Endothelial cell of umbilical vein (primary cell): ENCODE measurements around the gene PRICKLE4. TPM values are rescaled to one million over a fixed set of nuclear protein-coding genes. Genes with fewer than 3 reads are reported as not detected.

Source experiments
- BruUV-seq: library from RNA; stranded (reverse); fragments of 400-500 nt; replicated peaks from 2 replicates; lab custom pipeline; 2021; lab: Mats Ljungman, UMichigan
- CTCF ChIA-PET: fragments of 300-600, 350-600 bp; sonication (Branson Sonifier 250); formaldehyde crosslinking; loops from one replicate; lab custom pipeline; 2021; ENCODE audit warnings: antibody characterized with exemption, inconsistent platforms; lab: Charles Lee
- POLR2A ChIA-PET: fragments of 300-600, 350-600 bp; sonication (Branson Sonifier 250); formaldehyde crosslinking; loops from one replicate; lab custom pipeline; 2021; ENCODE audit warnings: antibody characterized with exemption, inconsistent platforms; lab: Charles Lee
- DNase-seq: peaks from one replicate; pipeline ENCODE4 v3.0.0-alpha.2; 2011; ENCODE audit warnings: low read depth, low spot score
- FAIRE-seq: peaks from 2 replicates; lab custom pipeline; 2011; peaks lifted over from hg19 to GRCh38; lab: Jason Lieb, UNC
- H2AFZ ChIP-seq: 2 replicates; pipeline ENCODE4 v1.6.0; 2012; ENCODE audit warnings: low read depth, low read length, control low read depth, inconsistent platforms
- H3K27ac ChIP-seq: 2 replicates; pipeline ENCODE4 v1.5.1; 2011; ENCODE audit warnings: low read depth, mild to moderate bottlenecking, control low read depth, low read length, moderate library complexity; ENCODE audit not compliant: insufficient read depth
- H3K27me3 ChIP-seq, 2 experiments: 2 replicates each; pipeline versions ENCODE4 v1.6.0 to v1.6.1; 2011; ENCODE audit warnings: low read length in 2 of 2, mixed read lengths in 1 of 2; ENCODE audit not compliant: control insufficient read depth in 2 of 2, insufficient read depth in 2 of 2
- H3K36me3 ChIP-seq, 2 experiments: 2 replicates in 1 of 2; 3 replicates in 1 of 2; pipeline ENCODE4 v1.5.1; 2011; ENCODE audit warnings: low read length in 2 of 2, mild to moderate bottlenecking in 1 of 2, moderate library complexity in 1 of 2; ENCODE audit not compliant: control insufficient read depth in 2 of 2, insufficient read depth in 2 of 2; ENCODE audit errors: extremely low read depth in 1 of 2
- H3K4me1 ChIP-seq: 3 replicates; pipeline ENCODE4 v1.5.1; 2011; ENCODE audit warnings: mild to moderate bottlenecking, low read length; ENCODE audit not compliant: control insufficient read depth, insufficient read depth; ENCODE audit errors: extremely low read depth
- H3K4me2 ChIP-seq: 2 replicates; pipeline ENCODE4 v1.6.1; 2011; ENCODE audit warnings: low read length, control low read depth, mixed read lengths; ENCODE audit not compliant: insufficient read depth
- H3K4me3 ChIP-seq, 3 experiments: fragments of 200-600 bp in 1 of 3; sonication (generic), shearing (Covaris generic) in 1 of 3; replicated peaks in 1 of 3; 2 replicates each; pipeline ENCODE4 v1.5.1; 2011 to 2016; ENCODE audit warnings: control low read depth in 3 of 3, low read length in 3 of 3, mild to moderate bottlenecking in 2 of 3, inconsistent platforms in 1 of 3, low read depth in 1 of 3, moderate library complexity in 1 of 3; ENCODE audit not compliant: insufficient read depth in 1 of 3
- H3K79me2 ChIP-seq: 2 replicates; pipeline ENCODE4 v1.6.0; 2012; ENCODE audit warnings: low read length, inconsistent platforms; ENCODE audit not compliant: control insufficient read depth, insufficient read depth
- H3K9ac ChIP-seq: replicated peaks from 2 replicates; pipeline ENCODE3; 2011; ENCODE audit warnings: low read length, control low read depth; ENCODE audit not compliant: insufficient read depth; ENCODE audit errors: extremely low read depth
- H3K9me1 ChIP-seq: replicated peaks from 3 replicates; pipeline ENCODE4 v1.6.0; 2011; ENCODE audit warnings: mild to moderate bottlenecking, low read length; ENCODE audit not compliant: control insufficient read depth, insufficient read depth; ENCODE audit errors: extremely low read depth
- H3K9me3 ChIP-seq: replicated peaks from 2 replicates; pipeline ENCODE4 v1.5.1; 2012; ENCODE audit warnings: low read length, inconsistent platforms; ENCODE audit not compliant: control insufficient read depth, insufficient read depth
- H4K20me1 ChIP-seq: replicated peaks from 2 replicates; pipeline ENCODE3; 2011; ENCODE audit warnings: mild to moderate bottlenecking, low read length; ENCODE audit not compliant: control insufficient read depth, insufficient read depth; ENCODE audit errors: extremely low read depth
- EZH2 ChIP-seq: IDR thresholded peaks from 2 replicates; pipeline ENCODE4 v1.6.1; 2012; ENCODE audit warnings: borderline replicate concordance, low read depth, mild to moderate bottlenecking, moderate library complexity, low read length, inconsistent platforms; ENCODE audit not compliant: severe bottlenecking
- FOS ChIP-seq: IDR thresholded peaks from 2 replicates; pipeline ENCODE4 v1.6.1; 2011; ENCODE audit warnings: mild to moderate bottlenecking, low read length, moderate library complexity, borderline replicate concordance; ENCODE audit not compliant: insufficient read depth
- GATA2 ChIP-seq: IDR thresholded peaks from 2 replicates; pipeline ENCODE4 v1.7.0; 2011; ENCODE audit warnings: low read depth, mild to moderate bottlenecking, moderate library complexity, mixed read lengths, low read length; ENCODE audit not compliant: insufficient read length, insufficient read depth
- JUN ChIP-seq: IDR thresholded peaks from 2 replicates; pipeline ENCODE4 v1.6.1; 2011; ENCODE audit warnings: borderline replicate concordance, low read depth; ENCODE audit not compliant: insufficient read length, insufficient read depth
- MYC ChIP-seq: IDR thresholded peaks from one replicate; pipeline ENCODE4 v1.6.1; 2011; ENCODE audit warnings: mild to moderate bottlenecking, low read depth, low read length
- POLR2A ChIP-seq: IDR thresholded peaks from 2 replicates; pipeline ENCODE4 v1.6.1; 2012; ENCODE audit warnings: low read depth, mild to moderate bottlenecking, control low read depth, low read length
- dilution Hi-C: fragments of 300-500 bp; cut with MboI; formaldehyde crosslinking; loops from one replicate; pipeline ENCODE4 v1.15.0; 2019; ENCODE audit warnings: low sequenced_read_pairs; ENCODE audit not compliant: extremely low pct_ligation_motif_present
- intact Hi-C: fragments of 100-400 bp; cut with micrococcal nuclease; formaldehyde crosslinking; loops from one replicate; pipeline ENCODE4 v1.10.0; 2022
- polyA plus RNA-seq, 4 experiments: library from polyadenylated mRNA; depleted of rRNA in 3 of 4; stranded (reverse) in 3 of 4; unstranded in 1 of 4; fragments of >200 nt; gene quantifications; 2 replicates each; pipeline versions ENCODE4 v1.2.1 to v1.2.3, GENCODE V29; 2011 to 2012; ENCODE audit warnings: missing spikeins in 1 of 4
- total RNA-seq: library from RNA; stranded (reverse); gene quantifications from 2 replicates; pipeline ENCODE4 v1.2.3, GENCODE V29; 2021
- TF ChIP-seq, protein P1 (sequence below), 2 donors: IDR thresholded peaks; 1 replicate in 1 of 2; 2 replicates in 1 of 2; pipeline ENCODE4 v1.5.1; 2011; ENCODE audit warnings: low read length in 2 of 2, mild to moderate bottlenecking in 2 of 2, moderate library complexity in 2 of 2, control low read depth in 1 of 2, inconsistent platforms in 1 of 2, low read depth in 1 of 2; ENCODE audit not compliant: insufficient read depth in 1 of 2; ENCODE audit errors: extremely low read depth in 1 of 2

PRICKLE4 gene
- total and polyA plus RNA-seq, 2 donors (not counting 3 experiments of a cell fraction or from before 2014, with no cell fraction given): 1.0 to 3.3 TPM

GRCh38 chr6:41735427-41736185 is 45.0 kb upstream of the PRICKLE4 start, which contains the start of gene TFEB:
TSS of gene TFEB (minus strand) at chr6:41735608. CDS start at chr6:41691213, 44,395 bp downstream.
- intact Hi-C loops (loop anchor here (1.0 to 2.0 kb wide), 3 partner anchors 29 to 51 kb away; partner anchors contain the start of gene TOMM6), dilution Hi-C loops (no loop called here)
- DNase-seq: peak; percentile 87
- peak within 1 kb of the TSS; percentile 9 to 70 (median 24) for H3K4me3 ChIP-seq
- no TSS peak for BruUV-seq
- H3K9me3 ChIP-seq: no peaks in the 10 kb centered on the region
- H3K9me1 ChIP-seq: no peaks in the 10 kb centered on the region
- no peaks in the 10 kb centered on the region for H3K36me3 ChIP-seq
- H3K9ac ChIP-seq: peak within 1 kb of the TSS; percentile 4
- no peaks in the 10 kb centered on the region for H4K20me1 ChIP-seq
- peak within 1 kb of the TSS; percentile 53 for H3K4me2 ChIP-seq
- H3K79me2 ChIP-seq: no peaks in the 10 kb centered on the region
- POLR2A ChIA-PET: no interaction called here
- peak; percentile 89 for FAIRE-seq
- no peak within 1 kb of the TSS for H3K27ac ChIP-seq
- peaks cover 16% of the 10 kb centered on the region for H3K4me1 ChIP-seq
- CTCF ChIA-PET: interaction anchor here (1.2 to 2.5 kb wide), 5 partner anchors 20 to 52 kb away, joined by 4 to 19 read pairs (median 5); partner anchors contain the start of gene TOMM6
- TF ChIP-seq, protein P1, sequence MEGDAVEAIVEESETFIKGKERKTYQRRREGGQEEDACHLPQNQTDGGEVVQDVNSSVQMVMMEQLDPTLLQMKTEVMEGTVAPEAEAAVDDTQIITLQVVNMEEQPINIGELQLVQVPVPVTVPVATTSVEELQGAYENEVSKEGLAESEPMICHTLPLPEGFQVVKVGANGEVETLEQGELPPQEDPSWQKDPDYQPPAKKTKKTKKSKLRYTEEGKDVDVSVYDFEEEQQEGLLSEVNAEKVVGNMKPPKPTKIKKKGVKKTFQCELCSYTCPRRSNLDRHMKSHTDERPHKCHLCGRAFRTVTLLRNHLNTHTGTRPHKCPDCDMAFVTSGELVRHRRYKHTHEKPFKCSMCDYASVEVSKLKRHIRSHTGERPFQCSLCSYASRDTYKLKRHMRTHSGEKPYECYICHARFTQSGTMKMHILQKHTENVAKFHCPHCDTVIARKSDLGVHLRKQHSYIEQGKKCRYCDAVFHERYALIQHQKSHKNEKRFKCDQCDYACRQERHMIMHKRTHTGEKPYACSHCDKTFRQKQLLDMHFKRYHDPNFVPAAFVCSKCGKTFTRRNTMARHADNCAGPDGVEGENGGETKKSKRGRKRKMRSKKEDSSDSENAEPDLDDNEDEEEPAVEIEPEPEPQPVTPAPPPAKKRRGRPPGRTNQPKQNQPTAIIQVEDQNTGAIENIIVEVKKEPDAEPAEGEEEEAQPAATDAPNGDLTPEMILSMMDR (IDR thresholded peaks at IDR 0.05; ENCODE audit: extremely low read depth in 1 of 2, insufficient read depth in 1 of 2, low read depth in 1 of 2, low read length in 2 of 2): peak; percentile 95 to 99
- TF ChIP-seq GATA2: no peak
- H2AFZ ChIP-seq: peak within 1 kb of the TSS; percentile 67
- H3K27me3 ChIP-seq: no peaks in the 10 kb centered on the region

DNA sequence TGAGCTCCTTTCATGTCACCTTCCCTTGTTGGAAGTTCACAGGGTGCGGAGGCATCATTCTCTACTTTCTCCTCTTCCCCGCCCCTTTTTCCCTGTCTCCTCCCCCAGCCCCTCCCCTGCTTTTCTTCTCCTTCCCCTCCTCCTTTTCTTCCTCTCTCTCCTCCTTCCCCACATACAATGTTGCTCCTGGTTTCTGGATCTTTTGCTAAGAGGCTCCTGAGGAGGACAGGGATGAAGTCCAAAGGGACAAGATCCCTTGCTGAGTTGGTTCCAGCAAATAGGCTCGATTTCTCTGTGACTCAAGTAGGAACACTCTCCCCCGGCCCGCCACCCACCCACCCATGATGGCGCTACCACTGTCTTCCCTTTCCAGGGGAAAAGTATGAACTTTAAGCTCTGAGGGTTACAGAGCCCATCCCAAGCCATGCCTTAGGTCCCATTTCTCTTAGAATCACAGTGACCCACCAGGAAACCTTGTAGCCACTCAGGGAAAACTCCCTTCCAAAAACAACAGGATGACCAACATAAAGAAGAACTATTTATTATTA is 44.3 kb upstream of the PRICKLE4 start:
- TF ChIP-seq JUN: no peak
- no peak for TF ChIP-seq FOS
- TF ChIP-seq MYC: no peak
- TF ChIP-seq, protein P1 (IDR thresholded peaks at IDR 0.05; ENCODE audit: extremely low read depth in 1 of 2, insufficient read depth in 1 of 2, low read depth in 1 of 2, low read length in 2 of 2): no peak
- no peak for TF ChIP-seq POLR2A
- no peak for TF ChIP-seq EZH2
- Histone ChIP-seq H3K27ac (no peak overlapping the region), H3K9me3 (no peaks in the 10 kb centered on the region), H3K36me3 (no peaks in the 10 kb centered on the region), H3K9ac (no peak overlapping the region), H3K4me2 (peak overlapping the region; percentile 53), H3K4me3 (peak overlapping the region in 1 of 3 experiments; percentile 7), H3K4me1 (peaks cover 12% of the 10 kb centered on the region), H3K79me2 (no peaks in the 10 kb centered on the region), H3K27me3 (no peaks in the 10 kb centered on the region), H2AFZ (peak overlapping the region; percentile 67), H4K20me1 (no peaks in the 10 kb centered on the region), H3K9me1 (no peaks in the 10 kb centered on the region)
- ChIA-PET POLR2A (no interaction called here), CTCF (no interaction called here)
- intact Hi-C loops (no loop called here), dilution Hi-C loops (no loop called here)
- no TSS peak for BruUV-seq
- DNase-seq (peak; percentile 26), FAIRE-seq (peak; percentile 58)
